Measurements from ENCODE around the gene TSPAN9.

TSPAN9 gene

GRCh38 chr12:3046441-3047200 is 30.6 kb upstream of the TSPAN9 start:
- H3K4me3 ChIP-seq (ENCODE audit: low read length) = no peak overlapping the region
- H3K27ac ChIP-seq (ENCODE audit: low read depth, low read length) = no peak overlapping the region
- no peak overlapping the region for H2BK15ac ChIP-seq (replicated peaks; ENCODE audit: low read depth)
- H4K8ac ChIP-seq (ENCODE audit: low read depth, low read length) = no peak overlapping the region
- no peak overlapping the region for H3K4ac ChIP-seq (ENCODE audit: low read depth, low read length)
- H3K56ac ChIP-seq (ENCODE audit: low read length) = no peak overlapping the region
- no peaks in the 10 kb centered on the region for H3K27me3 ChIP-seq (ENCODE audit: insufficient read depth, low read length, poor library complexity)
- no peak overlapping the region for H3K9ac ChIP-seq (ENCODE audit: low read length)
- H4K5ac ChIP-seq (ENCODE audit: low read length) = no peak overlapping the region
- peaks cover 1% of the 10 kb centered on the region for H3K36me3 ChIP-seq (ENCODE audit: control insufficient read depth, insufficient read depth, low read length)
- H2BK5ac ChIP-seq (ENCODE audit: low read length) = no peak overlapping the region
- H2AK5ac ChIP-seq (ENCODE audit: low read length) = no peak overlapping the region
- WGBS (ENCODE audit: extremely low coverage, insufficient coverage, low lambda C conversion rate) = no CpG with 5 or more reads among the region's 17 CpGs
- no peak overlapping the region for H3K4me2 ChIP-seq (ENCODE audit: low read length)
- H3K79me1 ChIP-seq (ENCODE audit: low read length) = no peaks in the 10 kb centered on the region
- DNase-seq = no peak
- H3K18ac ChIP-seq (ENCODE audit: low read length) = no peak overlapping the region
- no peak overlapping the region for H2BK120ac ChIP-seq (ENCODE audit: low read depth, low read length)
- H3K79me2 ChIP-seq (ENCODE audit: control insufficient read depth, insufficient read depth, low read length) = no peaks in the 10 kb centered on the region
- H3K4me1 ChIP-seq (ENCODE audit: control insufficient read depth, low read depth, low read length) = no peaks in the 10 kb centered on the region
- no peak overlapping the region for H3K23ac ChIP-seq (ENCODE audit: low read length)

GRCh38 chr12:3047961-3048360 is 29.2 kb upstream of the TSPAN9 start:
- Histone ChIP-seq H3K79me2 (ENCODE audit: control insufficient read depth, insufficient read depth, low read length) (no peaks in the 10 kb centered on the region), H3K79me1 (ENCODE audit: low read length) (no peaks in the 10 kb centered on the region), H4K8ac (ENCODE audit: low read depth, low read length) (no peak overlapping the region), H3K23ac (ENCODE audit: low read length) (no peak overlapping the region), H2AK5ac (ENCODE audit: low read length) (no peak overlapping the region), H2BK15ac (replicated peaks; ENCODE audit: low read depth) (no peak overlapping the region), H3K4ac (ENCODE audit: low read depth, low read length) (no peak overlapping the region), H3K4me3 (ENCODE audit: low read length) (no peak overlapping the region), H3K9ac (ENCODE audit: low read length) (no peak overlapping the region), H2BK5ac (ENCODE audit: low read length) (no peak overlapping the region), H3K56ac (ENCODE audit: low read length) (no peak overlapping the region), H2BK120ac (ENCODE audit: low read depth, low read length) (no peak overlapping the region), H3K18ac (ENCODE audit: low read length) (no peak overlapping the region), H4K5ac (ENCODE audit: low read length) (no peak overlapping the region), H3K4me1 (ENCODE audit: control insufficient read depth, low read depth, low read length) (no peaks in the 10 kb centered on the region), H3K36me3 (ENCODE audit: control insufficient read depth, insufficient read depth, low read length) (no peaks in the 10 kb centered on the region), H3K27me3 (ENCODE audit: insufficient read depth, low read length, poor library complexity) (no peaks in the 10 kb centered on the region), H3K27ac (ENCODE audit: low read depth, low read length) (no peak overlapping the region), H3K4me2 (ENCODE audit: low read length) (no peak overlapping the region)
- no peak for DNase-seq
- no CpG with 5 or more reads among the region's 8 CpGs for WGBS (ENCODE audit: extremely low coverage, insufficient coverage, low lambda C conversion rate)

DNA sequence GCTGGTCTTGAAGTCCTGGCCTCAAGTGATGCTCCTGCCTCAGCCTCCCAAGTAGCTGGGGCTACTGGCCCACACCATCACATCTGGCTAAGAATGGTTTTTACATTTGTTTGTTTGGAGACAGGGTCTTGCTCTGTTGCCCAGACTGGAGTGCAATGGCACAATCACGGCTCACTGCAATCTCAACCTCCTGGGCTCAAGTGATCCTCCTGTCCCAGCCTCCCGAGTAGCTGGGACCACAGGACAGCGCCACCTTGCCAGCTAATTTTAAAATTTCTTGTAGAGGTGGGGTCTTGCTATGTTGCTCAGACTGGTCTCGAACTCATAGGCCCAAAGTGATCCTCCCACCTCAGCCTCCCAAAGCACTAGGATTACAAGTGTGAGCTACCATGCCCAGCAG is 28.6 kb upstream of the TSPAN9 start:
- H3K56ac ChIP-seq (ENCODE audit: low read length) = no peak overlapping the region
- no peak overlapping the region for H3K4me3 ChIP-seq (ENCODE audit: low read length)
- H2BK5ac ChIP-seq (ENCODE audit: low read length) = no peak overlapping the region
- no peaks in the 10 kb centered on the region for H3K36me3 ChIP-seq (ENCODE audit: control insufficient read depth, insufficient read depth, low read length)
- no peak overlapping the region for H3K23ac ChIP-seq (ENCODE audit: low read length)
- no peak overlapping the region for H4K5ac ChIP-seq (ENCODE audit: low read length)
- no peaks in the 10 kb centered on the region for H3K79me1 ChIP-seq (ENCODE audit: low read length)
- no peaks in the 10 kb centered on the region for H3K27me3 ChIP-seq (ENCODE audit: insufficient read depth, low read length, poor library complexity)
- DNase-seq = no peak
- no peaks in the 10 kb centered on the region for H3K4me1 ChIP-seq (ENCODE audit: control insufficient read depth, low read depth, low read length)
- H3K18ac ChIP-seq (ENCODE audit: low read length) = no peak overlapping the region
- no CpG with 5 or more reads among the region's 4 CpGs for WGBS (ENCODE audit: extremely low coverage, insufficient coverage, low lambda C conversion rate)
- no peak overlapping the region for H3K9ac ChIP-seq (ENCODE audit: low read length)
- H3K79me2 ChIP-seq (ENCODE audit: control insufficient read depth, insufficient read depth, low read length) = no peaks in the 10 kb centered on the region
- no peak overlapping the region for H2BK15ac ChIP-seq (replicated peaks; ENCODE audit: low read depth)
- no peak overlapping the region for H3K4me2 ChIP-seq (ENCODE audit: low read length)
- H2BK120ac ChIP-seq (ENCODE audit: low read depth, low read length) = no peak overlapping the region
- no peak overlapping the region for H3K27ac ChIP-seq (ENCODE audit: low read depth, low read length)
- H2AK5ac ChIP-seq (ENCODE audit: low read length) = no peak overlapping the region
- H3K4ac ChIP-seq (ENCODE audit: low read depth, low read length) = no peak overlapping the region
- H4K8ac ChIP-seq (ENCODE audit: low read depth, low read length) = no peak overlapping the region

- Histone ChIP-seq H2BK15ac (replicated peaks; ENCODE audit: low read depth) (no peak overlapping the region), H3K4me1 (ENCODE audit: control insufficient read depth, low read depth, low read length) (no peaks in the 10 kb centered on the region), H4K5ac (ENCODE audit: low read length) (no peak overlapping the region), H3K4me3 (ENCODE audit: low read length) (no peak overlapping the region), H3K79me1 (ENCODE audit: low read length) (no peaks in the 10 kb centered on the region), H3K79me2 (ENCODE audit: control insufficient read depth, insufficient read depth, low read length) (no peaks in the 10 kb centered on the region), H2BK5ac (ENCODE audit: low read length) (no peak overlapping the region), H3K56ac (ENCODE audit: low read length) (no peak overlapping the region), H2BK120ac (ENCODE audit: low read depth, low read length) (no peak overlapping the region), H3K9ac (ENCODE audit: low read length) (no peak overlapping the region), H3K27me3 (ENCODE audit: insufficient read depth, low read length, poor library complexity) (no peaks in the 10 kb centered on the region), H3K27ac (ENCODE audit: low read depth, low read length) (no peak overlapping the region), H3K18ac (ENCODE audit: low read length) (no peak overlapping the region), H3K4me2 (ENCODE audit: low read length) (no peak overlapping the region), H3K36me3 (ENCODE audit: control insufficient read depth, insufficient read depth, low read length) (no peaks in the 10 kb centered on the region), H2AK5ac (ENCODE audit: low read length) (no peak overlapping the region), H3K4ac (ENCODE audit: low read depth, low read length) (no peak overlapping the region), H4K8ac (ENCODE audit: low read depth, low read length) (no peak overlapping the region), H3K23ac (ENCODE audit: low read length) (no peak overlapping the region)
- no peak for DNase-seq
- no CpG with 5 or more reads among the region's 9 CpGs for WGBS (ENCODE audit: extremely low coverage, insufficient coverage, low lambda C conversion rate)
These were observed 28.0 kb upstream of the TSPAN9 start for GRCh38 chr12:3049176-3049575.

DNA sequence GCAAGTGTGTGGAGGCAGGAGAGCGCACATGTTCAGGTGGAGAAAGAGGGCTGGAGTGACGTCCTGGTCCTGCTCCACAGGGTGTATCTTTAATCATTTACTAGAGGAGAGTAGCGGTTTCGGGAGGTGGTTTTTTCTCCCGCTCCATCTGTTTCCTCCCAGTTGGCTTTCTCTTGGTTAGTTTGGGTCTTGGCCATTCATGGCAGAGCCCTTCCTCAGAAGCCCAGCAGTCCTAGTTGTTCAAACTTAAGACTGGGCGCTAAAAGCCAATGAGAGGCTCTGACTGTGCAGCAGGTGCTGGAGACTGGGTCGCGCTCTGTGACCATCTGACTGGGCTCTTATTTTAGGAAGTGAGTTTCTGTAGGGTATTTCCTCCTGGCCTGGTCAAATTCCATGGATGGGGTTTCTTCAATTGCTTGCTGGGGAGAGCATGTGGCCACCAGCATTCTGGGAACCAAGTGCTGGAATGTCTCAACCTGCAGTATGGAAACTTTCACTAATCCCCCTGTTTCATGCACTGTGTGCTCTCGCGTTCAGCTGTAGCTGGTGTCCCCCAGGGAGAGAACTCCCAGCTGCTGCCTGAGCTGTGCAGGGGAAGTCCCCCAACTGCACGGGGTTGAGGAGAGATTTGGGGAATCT is 27.4 kb upstream of the TSPAN9 start:
- no peak overlapping the region for H4K5ac ChIP-seq (ENCODE audit: low read length)
- no peak overlapping the region for H4K8ac ChIP-seq (ENCODE audit: low read depth, low read length)
- no peak overlapping the region for H3K23ac ChIP-seq (ENCODE audit: low read length)
- H2AK5ac ChIP-seq (ENCODE audit: low read length) = no peak overlapping the region
- no peaks in the 10 kb centered on the region for H3K79me2 ChIP-seq (ENCODE audit: control insufficient read depth, insufficient read depth, low read length)
- H3K4ac ChIP-seq (ENCODE audit: low read depth, low read length) = no peak overlapping the region
- H3K4me3 ChIP-seq (ENCODE audit: low read length) = no peak overlapping the region
- H3K56ac ChIP-seq (ENCODE audit: low read length) = no peak overlapping the region
- H3K4me2 ChIP-seq (ENCODE audit: low read length) = no peak overlapping the region
- no CpG with 5 or more reads among the region's 11 CpGs for WGBS (ENCODE audit: extremely low coverage, insufficient coverage, low lambda C conversion rate)
- H3K4me1 ChIP-seq (ENCODE audit: control insufficient read depth, low read depth, low read length) = no peaks in the 10 kb centered on the region
- H2BK15ac ChIP-seq (replicated peaks; ENCODE audit: low read depth) = no peak overlapping the region
- no peaks in the 10 kb centered on the region for H3K27me3 ChIP-seq (ENCODE audit: insufficient read depth, low read length, poor library complexity)
- no peak overlapping the region for H3K9ac ChIP-seq (ENCODE audit: low read length)
- no peak overlapping the region for H2BK5ac ChIP-seq (ENCODE audit: low read length)
- H3K18ac ChIP-seq (ENCODE audit: low read length) = no peak overlapping the region
- no peaks in the 10 kb centered on the region for H3K36me3 ChIP-seq (ENCODE audit: control insufficient read depth, insufficient read depth, low read length)
- H3K79me1 ChIP-seq (ENCODE audit: low read length) = no peaks in the 10 kb centered on the region
- DNase-seq = no peak
- no peak overlapping the region for H2BK120ac ChIP-seq (ENCODE audit: low read depth, low read length)
- no peak overlapping the region for H3K27ac ChIP-seq (ENCODE audit: low read depth, low read length)
